Urinary bladder (tissue), 4 donors: ENCODE measurements around the gene MAGEA12. TPM values are rescaled to one million over a fixed set of nuclear protein-coding genes. Genes with fewer than 3 reads are reported as not detected.
"Not testable (repeated sequence)": the region's sequence is repeated elsewhere in the genome, so short reads cannot be mapped to it uniquely, and the experiment has no call there.

Experiments used
- DNase-seq: peaks from one replicate; pipeline ENCODE4 v3.0.0-alpha.2; 2015; ENCODE audit errors: extremely low spot score
- H3K27ac ChIP-seq: one replicate; pipeline ENCODE4 v1.5.1; 2013; ENCODE audit warnings: low read depth, mild to moderate bottlenecking, moderate library complexity
- H3K36me3 ChIP-seq: one replicate; pipeline ENCODE4 v1.6.1; 2013; ENCODE audit warnings: mild to moderate bottlenecking, moderate library complexity; ENCODE audit not compliant: insufficient read depth
- H3K4me1 ChIP-seq: one replicate; pipeline ENCODE4 v1.6.1; 2013; ENCODE audit warnings: mild to moderate bottlenecking, moderate library complexity; ENCODE audit not compliant: insufficient read depth
- H3K4me3 ChIP-seq: one replicate; pipeline ENCODE4 v1.5.1; 2013; ENCODE audit warnings: low read depth, low read length
- WGBS: extraction: QIAGEN DNeasy Blood & Tissue Kit; methylation state at CpG from one replicate; pipeline ENCODE4 v1.1.7; 2013; 5-methylcytosine and 5-hydroxymethylcytosine counted together
- polyA plus RNA-seq: library from polyadenylated mRNA; stranded (reverse); fragments of 200-250 nt; gene quantifications from one replicate; pipeline ENCODE4 v1.2.3, GENCODE V29; 2013
- total RNA-seq: library from RNA; depleted of rRNA; stranded (reverse); fragments of >200 nt; gene quantifications from one replicate; pipeline ENCODE4 v1.2.3, GENCODE V29; 2014
- donor health status: healthy with polysubstance abuse.
- donor health status: healthy.

Gene MAGEA12
- total and polyA plus RNA-seq, 2 donors, result not detected

- 86% methylated on average over 12 of the region's 12 CpGs for WGBS
- H3K27ac ChIP-seq, DNase-seq, H3K36me3 ChIP-seq, H3K4me1 ChIP-seq, H3K4me3 ChIP-seq: not testable (repeated sequence)
These were observed 3.0 kb downstream of the MAGEA12 start for GRCh38 chrX:152736528-152736927.

GRCh38 chrX:152738560-152738959 is 5.0 kb downstream of the MAGEA12 start:
- 88% methylated on average over 5 of the region's 5 CpGs for WGBS
- no peaks in the 10 kb centered on the region for H3K4me1 ChIP-seq
- DNase-seq, result no peak

GRCh38 chrX:152753686-152754650 is 20.4 kb downstream of the MAGEA12 start, which contains the start of gene MAGEA2:
TSS of gene MAGEA2 (minus strand) at chrX:152753842. CDS start at chrX:152751363, 2,479 bp downstream.
- not testable (repeated sequence) for H3K36me3 ChIP-seq, H3K4me1 ChIP-seq, DNase-seq, H3K27ac ChIP-seq, H3K4me3 ChIP-seq
- WGBS, result no CpG with 5 or more reads among the region's 35 CpGs

More at GRCh38 chrX:152738560-152738959, 5.0 kb downstream of the MAGEA12 start:
- Histone ChIP-seq H3K4me3 (no peak overlapping the region), H3K36me3 (no peaks in the 10 kb centered on the region), H3K27ac (no peak overlapping the region)

- no CpG with 5 or more reads among the region's 5 CpGs for WGBS
- not testable (repeated sequence) for DNase-seq, H3K36me3 ChIP-seq, H3K4me3 ChIP-seq, H3K4me1 ChIP-seq, H3K27ac ChIP-seq
These were observed 21.3 kb downstream of the MAGEA12 start for GRCh38 chrX:152754871-152755270.

- H3K36me3 ChIP-seq, H3K4me3 ChIP-seq, H3K27ac ChIP-seq, H3K4me1 ChIP-seq, DNase-seq: not testable (repeated sequence)
- no CpG with 5 or more reads among the region's 2 CpGs for WGBS
These were observed 25.4 kb downstream of the MAGEA12 start, which contains the start of gene CSAG3 for GRCh38 chrX:152758918-152759317. TSS of gene CSAG3 (plus strand) at chrX:152759218.

- not testable (repeated sequence) for H3K4me1 ChIP-seq, DNase-seq, H3K36me3 ChIP-seq, H3K4me3 ChIP-seq, H3K27ac ChIP-seq
- 80% methylated on average over 3 of the region's 7 CpGs for WGBS
These were observed 26.0 kb downstream of the MAGEA12 start for GRCh38 chrX:152759544-152759943.

- WGBS, result 91% methylated on average over 4 of the region's 7 CpGs
- not testable (repeated sequence) for H3K4me1 ChIP-seq, H3K4me3 ChIP-seq, H3K36me3 ChIP-seq, DNase-seq, H3K27ac ChIP-seq
These were observed 28.0 kb downstream of the MAGEA12 start for GRCh38 chrX:152761582-152761981.

- H3K36me3 ChIP-seq, H3K4me1 ChIP-seq, H3K27ac ChIP-seq, DNase-seq, H3K4me3 ChIP-seq: not testable (repeated sequence)
- WGBS, result 82% methylated on average over 9 of the region's 9 CpGs
These were observed 33.0 kb downstream of the MAGEA12 start for GRCh38 chrX:152766562-152766961.

GRCh38 chrX:152769549-152770289 is 36.2 kb downstream of the MAGEA12 start, which contains the start of gene MAGEA6:
TSS of gene MAGEA6 (minus strand) at chrX:152769689. CDS start at chrX:152767650, 2,039 bp downstream.
- WGBS, result 86% methylated on average over 3 of the region's 29 CpGs
- not testable (repeated sequence) for H3K36me3 ChIP-seq, H3K27ac ChIP-seq, DNase-seq, H3K4me3 ChIP-seq, H3K4me1 ChIP-seq

GRCh38 chrX:152787062-152787461 is 53.5 kb downstream of the MAGEA12 start:
- not testable (repeated sequence) for H3K4me1 ChIP-seq, H3K4me3 ChIP-seq, DNase-seq, H3K36me3 ChIP-seq, H3K27ac ChIP-seq
- WGBS, result no CpG with 5 or more reads among the region's 3 CpGs

Other genes starting within 250 kb of the MAGEA12 start
- gene GABRQ, start 95.9 kb upstream of the MAGEA12 start, total RNA-seq, result 1.5 TPM
- 0.08 TPM for gene GABRQ, start 95.9 kb upstream of the MAGEA12 start, polyA plus RNA-seq
- gene MAGEA3, start 35.0 kb upstream of the MAGEA12 start, total RNA-seq, result not detected
- gene MAGEA3, start 35.0 kb upstream of the MAGEA12 start, polyA plus RNA-seq, result not detected
- gene CSAG2, start 24.5 kb upstream of the MAGEA12 start, total RNA-seq, result not detected
- gene CSAG2, start 24.5 kb upstream of the MAGEA12 start, polyA plus RNA-seq, result not detected
- not detected for gene MAGEA2B, start 19.1 kb upstream of the MAGEA12 start, total RNA-seq
- gene MAGEA2B, start 19.1 kb upstream of the MAGEA12 start, polyA plus RNA-seq, result not detected
- gene CSAG1, start within 50 bp of the MAGEA12 start, total RNA-seq, result not detected
- gene CSAG1, start within 50 bp of the MAGEA12 start, polyA plus RNA-seq, result not detected
- not detected for gene MAGEA2, start 20.1 kb downstream of the MAGEA12 start, total RNA-seq
- gene MAGEA2, start 20.1 kb downstream of the MAGEA12 start, polyA plus RNA-seq, result not detected
- gene CSAG3, start 25.5 kb downstream of the MAGEA12 start, total RNA-seq, result not detected
- gene CSAG3, start 25.5 kb downstream of the MAGEA12 start, polyA plus RNA-seq, result not detected
- gene MAGEA6, start 35.9 kb downstream of the MAGEA12 start, total RNA-seq, result not detected
- not detected for gene MAGEA6, start 35.9 kb downstream of the MAGEA12 start, polyA plus RNA-seq
- 38.3 TPM for gene CETN2, start 97.0 kb downstream of the MAGEA12 start, total RNA-seq
- gene CETN2, start 97.0 kb downstream of the MAGEA12 start, polyA plus RNA-seq, result 44.1 TPM
- gene NSDHL, start 97.3 kb downstream of the MAGEA12 start, total RNA-seq, result 6.2 TPM
- gene NSDHL, start 97.3 kb downstream of the MAGEA12 start, polyA plus RNA-seq, result 15.5 TPM
- gene ZNF185, start 164.3 kb downstream of the MAGEA12 start, total RNA-seq, result 9.7 TPM
- 5.3 TPM for gene ZNF185, start 164.3 kb downstream of the MAGEA12 start, polyA plus RNA-seq